GM21360 (cell line): ENCODE measurements around the gene PTGS2.
A peak's percentile ranks its signal among the peaks of the same experiment; 100 is the strongest.
"Not testable (repeated sequence)": the region's sequence is repeated elsewhere in the genome, so short reads cannot be mapped to it uniquely, and the experiment has no call there.

Experiments
- ATAC-seq: cut with Tn5 transposase; IDR thresholded peaks from one replicate; pipeline ENCODE4 v1.9.1; 2021; ENCODE audit warnings: mild to moderate bottlenecking, moderate library complexity; ENCODE audit not compliant: unreplicated experiment

PTGS2 gene

DNA sequence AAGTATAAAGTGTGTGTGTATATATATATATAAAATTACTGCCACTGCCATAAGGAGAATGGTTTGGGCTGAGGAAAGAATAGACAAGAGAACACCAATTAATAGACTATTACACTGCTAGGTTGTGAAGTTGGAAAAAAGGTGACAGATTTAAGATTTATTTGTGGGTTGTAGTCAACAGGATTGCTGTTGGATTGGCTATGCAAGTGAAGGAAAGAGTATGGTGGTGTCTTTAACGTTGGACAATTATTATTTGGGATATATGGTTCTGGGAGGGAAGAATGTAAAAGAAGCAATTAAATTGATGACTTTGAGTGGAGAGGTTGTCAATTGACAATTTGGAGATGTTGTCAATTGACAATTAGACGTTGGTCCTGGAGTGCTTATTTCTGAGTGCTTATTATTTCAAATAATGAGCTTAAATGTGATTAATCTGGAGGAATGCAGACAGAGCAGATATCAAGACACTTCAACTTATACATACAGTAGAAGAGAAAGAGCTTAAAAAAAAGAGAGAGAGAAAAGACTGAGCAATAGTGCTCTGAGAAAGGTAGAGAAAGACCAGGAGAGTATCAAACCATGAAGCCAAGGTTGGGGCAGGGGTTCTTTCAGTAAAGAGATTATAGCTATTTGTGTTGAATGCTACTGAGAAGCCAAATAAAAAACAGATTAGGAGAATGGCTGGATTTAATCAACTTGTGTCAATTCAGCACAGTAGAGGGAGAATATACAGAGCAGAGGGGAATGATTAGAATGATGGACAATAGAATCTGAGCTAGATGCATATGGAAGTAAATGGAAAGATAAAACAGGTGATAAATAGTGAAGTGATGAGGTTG, 9.7 kb downstream of the PTGS2 start:
- ATAC-seq = no peak

- not testable (repeated sequence) for ATAC-seq
These were observed 10.4 kb downstream of the PTGS2 start for GRCh38 chr1:186669784-186670183.

- not testable (repeated sequence) for ATAC-seq
These were observed 16.0 kb downstream of the PTGS2 start for GRCh38 chr1:186664217-186664616.

DNA sequence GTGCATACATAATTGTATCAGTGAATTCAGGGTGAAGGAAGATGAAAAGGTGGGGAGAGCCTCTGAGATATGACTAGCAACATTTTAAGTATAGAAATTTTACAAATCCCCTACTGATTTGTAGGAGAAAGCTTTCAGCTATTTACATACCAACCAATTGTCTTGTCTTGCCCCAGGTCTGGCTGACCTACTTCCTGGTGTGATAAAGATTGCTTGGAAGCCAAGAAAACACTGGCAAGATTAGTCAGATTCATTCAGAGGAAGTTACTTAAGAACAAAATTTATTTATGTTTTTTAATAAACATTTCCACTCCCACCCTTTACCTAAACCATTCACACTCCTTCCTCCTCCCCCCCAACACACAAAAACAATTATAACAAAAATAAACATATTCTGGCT, 17.5 kb downstream of the PTGS2 start:
- ATAC-seq = no peak

DNA sequence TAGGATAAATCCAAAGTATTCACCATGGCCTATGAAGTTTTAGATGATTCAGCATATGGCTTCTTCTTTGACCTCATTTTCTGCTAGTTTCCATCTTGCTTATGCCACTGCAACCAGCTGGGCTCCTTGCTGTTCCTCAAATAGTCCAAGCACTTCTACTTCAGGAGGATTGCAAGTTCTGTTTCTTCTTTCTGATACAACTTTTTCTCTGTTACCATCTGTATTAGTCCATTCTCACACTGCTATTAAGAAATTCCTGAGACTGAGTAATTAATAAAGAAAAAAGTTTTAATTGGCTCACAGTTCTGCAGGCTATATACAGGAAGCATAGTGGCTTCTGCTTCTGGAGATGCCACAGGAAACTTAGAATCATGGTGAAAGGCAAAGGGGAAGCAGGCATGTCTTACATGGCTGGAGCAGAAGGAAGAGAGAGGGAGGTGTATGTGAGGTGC, 20.3 kb downstream of the PTGS2 start:
- no peak for ATAC-seq

DNA sequence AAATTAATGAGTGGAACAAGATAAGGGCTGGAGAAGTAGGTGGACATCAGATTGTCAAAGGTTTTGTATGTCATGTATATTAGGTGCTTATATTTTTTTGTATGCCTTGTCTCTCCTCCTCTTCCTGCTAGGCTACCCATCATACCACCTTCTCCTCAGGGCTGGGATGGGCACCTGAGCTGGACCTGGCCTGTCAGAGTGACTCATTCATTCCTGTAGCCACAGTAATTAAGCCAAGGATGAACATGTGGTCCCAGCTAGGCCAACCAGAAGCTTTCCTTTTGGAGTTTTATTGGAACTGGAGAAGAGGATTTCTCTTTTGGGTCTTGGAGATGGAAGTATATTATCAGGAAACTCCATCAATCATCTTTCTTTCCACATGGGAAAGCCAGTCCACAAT, 21.2 kb downstream of the PTGS2 start:
- no peak for ATAC-seq

GRCh38 chr1:186657481-186657880, 22.7 kb downstream of the PTGS2 start:
- ATAC-seq = no peak

DNA sequence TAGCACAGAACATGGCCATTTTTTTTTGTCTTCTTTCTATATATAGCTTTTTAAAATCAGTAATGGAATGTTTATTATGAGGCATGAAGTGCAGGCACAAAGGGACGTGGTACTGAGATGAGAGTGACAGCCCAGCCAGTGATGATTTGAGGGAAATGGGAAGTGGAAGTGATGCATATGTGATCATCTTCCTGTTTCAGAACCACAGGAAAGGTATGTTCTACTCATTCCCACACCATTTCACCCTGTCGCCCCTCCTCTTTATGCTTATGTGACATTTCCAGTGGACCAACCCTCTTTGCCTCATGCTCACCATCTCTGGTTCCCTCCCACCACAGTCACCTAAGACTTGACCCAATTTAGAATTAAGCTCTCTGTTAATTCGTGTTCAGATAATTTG, 24.3 kb downstream of the PTGS2 start:
- no peak for ATAC-seq

GRCh38 chr1:186654741-186655140, 25.5 kb downstream of the PTGS2 start:
- ATAC-seq = no peak

DNA sequence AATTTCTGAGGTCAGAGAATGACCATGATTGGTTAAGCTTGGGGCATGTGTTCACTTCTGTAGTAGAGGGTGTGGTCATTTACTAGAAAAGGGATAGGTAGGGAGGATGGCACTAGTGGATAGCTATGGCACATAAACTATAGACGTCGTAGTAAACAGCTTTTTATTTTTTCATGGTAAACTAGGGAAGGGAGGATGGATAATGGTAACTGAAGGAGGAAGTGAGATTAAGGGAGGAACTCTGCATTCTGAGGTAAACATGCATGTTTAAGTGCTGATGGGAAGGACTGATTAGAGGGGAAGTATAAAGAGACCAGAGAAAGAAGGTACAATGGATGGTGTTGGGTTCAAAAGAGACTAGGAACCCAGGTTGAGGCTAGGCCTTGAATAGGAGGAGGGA, 26.9 kb downstream of the PTGS2 start:
- ATAC-seq = no peak

DNA sequence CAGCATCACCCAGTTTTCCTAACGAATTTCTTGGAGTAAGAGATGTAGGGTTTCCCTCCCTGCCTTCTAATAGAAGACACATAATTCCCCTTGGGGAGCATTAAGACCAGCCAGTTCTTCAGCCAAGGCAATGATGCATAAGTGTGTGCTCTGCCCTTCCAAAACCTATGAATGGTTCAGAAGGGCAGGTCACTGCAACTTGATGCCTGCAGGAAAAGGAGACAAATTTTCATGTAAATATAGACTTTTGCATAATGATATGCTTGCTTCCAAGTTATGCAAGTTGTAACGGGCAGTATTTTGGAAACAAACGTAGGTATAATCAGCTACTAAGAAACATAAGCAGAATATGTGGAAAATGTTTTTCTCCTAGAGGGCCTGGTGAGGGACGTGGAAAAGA, 31.6 kb downstream of the PTGS2 start:
- no peak for ATAC-seq

- ATAC-seq = not testable (repeated sequence)
These were observed 32.2 kb downstream of the PTGS2 start for GRCh38 chr1:186647985-186648384.

DNA sequence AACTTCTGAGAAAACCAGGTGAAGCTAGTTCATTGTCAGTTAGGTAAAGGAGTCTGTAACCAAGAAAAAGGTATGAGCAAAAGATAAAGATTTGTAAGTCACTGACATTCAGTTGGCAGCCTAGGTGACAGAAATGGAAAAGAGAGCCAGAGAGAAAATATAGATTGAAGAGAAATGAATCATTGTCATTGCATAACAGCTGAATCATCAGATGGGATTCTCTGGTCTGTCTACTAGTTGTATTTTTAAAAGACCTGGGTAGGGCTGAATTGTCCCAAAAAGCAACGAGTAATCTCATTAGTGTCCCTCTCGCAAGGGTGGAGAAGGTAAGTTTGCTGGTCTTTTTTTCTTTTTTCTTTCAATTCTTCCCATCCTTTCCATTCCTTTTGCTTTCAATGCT, 36.6 kb downstream of the PTGS2 start:
- no peak for ATAC-seq

GRCh38 chr1:186637567-186637966, 42.7 kb downstream of the PTGS2 start:
- ATAC-seq = not testable (repeated sequence)

- no peak for ATAC-seq
These were observed 43.4 kb downstream of the PTGS2 start for GRCh38 chr1:186636786-186637185.

GRCh38 chr1:186634511-186634910, 45.7 kb downstream of the PTGS2 start:
- no peak for ATAC-seq

- ATAC-seq = no peak
These were observed 47.1 kb downstream of the PTGS2 start for GRCh38 chr1:186633116-186633515.

DNA sequence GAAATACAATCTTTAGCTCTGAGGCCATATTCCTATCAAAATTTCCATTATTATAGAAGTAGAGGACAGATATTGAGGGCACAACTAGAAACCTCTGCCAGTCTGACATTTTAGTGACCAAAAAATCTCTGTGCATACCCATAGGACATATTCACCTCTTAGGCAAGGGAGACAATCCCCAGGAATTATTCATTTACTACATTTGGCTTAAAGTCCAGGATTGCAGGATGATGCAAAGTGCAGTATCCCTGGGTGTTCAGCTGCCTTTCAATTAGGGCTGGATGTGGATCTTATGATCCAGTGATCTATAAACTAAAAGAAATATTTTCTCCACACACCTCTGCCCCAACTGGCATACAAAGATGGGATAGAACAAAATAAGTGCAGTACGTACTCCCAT, 50.9 kb downstream of the PTGS2 start:
- no peak for ATAC-seq

DNA sequence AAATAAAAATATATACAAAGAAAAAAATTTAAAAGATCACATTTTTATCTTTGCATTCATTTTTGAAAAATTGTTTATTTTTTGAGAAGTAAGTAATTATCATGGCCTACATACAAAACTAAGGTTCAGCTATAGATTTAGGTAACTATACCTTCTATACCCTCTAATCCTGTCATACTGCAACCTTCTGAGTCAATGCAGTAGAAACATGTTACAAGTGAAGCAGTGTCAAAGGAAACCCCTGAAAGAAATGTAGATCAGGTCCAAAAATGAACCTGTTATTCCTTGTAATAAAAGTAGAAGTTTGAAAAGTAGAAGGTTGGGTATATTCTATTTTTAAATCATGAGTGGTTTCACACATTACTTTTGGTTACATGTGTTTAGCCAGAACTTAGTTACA, 51.3 kb downstream of the PTGS2 start:
- peak; percentile 63 for ATAC-seq

GRCh38 chr1:186627019-186627418, 53.2 kb downstream of the PTGS2 start:
- no peak for ATAC-seq

DNA sequence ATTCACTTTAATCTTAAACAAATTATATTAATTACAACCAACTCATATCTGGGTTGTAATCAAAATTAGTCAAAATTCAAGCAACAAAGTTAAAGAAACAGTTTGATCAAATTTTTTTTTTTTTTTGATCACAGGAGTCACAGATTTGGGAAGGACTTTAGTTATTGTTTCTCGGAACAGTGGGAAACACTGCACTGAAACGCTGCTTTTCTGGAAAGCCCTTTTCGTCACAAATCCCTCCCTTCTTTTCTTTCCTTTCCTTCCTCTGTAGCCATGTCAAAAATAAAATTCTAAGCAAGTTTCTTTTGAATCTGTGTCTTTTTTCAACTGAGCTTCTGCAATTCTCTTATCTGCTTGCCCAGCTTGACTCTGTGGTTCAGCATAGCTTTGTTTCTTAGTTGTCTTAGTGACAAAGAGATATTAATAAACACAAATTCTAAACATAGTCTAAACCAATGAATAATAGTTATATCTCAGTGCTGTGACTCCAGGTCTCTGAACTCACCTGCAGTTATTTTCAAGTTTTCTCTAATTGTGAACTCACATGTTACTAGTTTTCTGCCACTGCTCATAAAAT, 53.8 kb downstream of the PTGS2 start:
- ATAC-seq = peak; percentile 63

- ATAC-seq = no peak
These were observed 56.7 kb downstream of the PTGS2 start for GRCh38 chr1:186623551-186623950.
